HG03196 (cell line): ENCODE results near the gene SLC6A17.

Experiments
- ATAC-seq: cut with Tn5 transposase; IDR thresholded peaks from one replicate; pipeline ENCODE4 v1.9.1; 2021; ENCODE audit not compliant: unreplicated experiment

The SLC6A17 gene

DNA sequence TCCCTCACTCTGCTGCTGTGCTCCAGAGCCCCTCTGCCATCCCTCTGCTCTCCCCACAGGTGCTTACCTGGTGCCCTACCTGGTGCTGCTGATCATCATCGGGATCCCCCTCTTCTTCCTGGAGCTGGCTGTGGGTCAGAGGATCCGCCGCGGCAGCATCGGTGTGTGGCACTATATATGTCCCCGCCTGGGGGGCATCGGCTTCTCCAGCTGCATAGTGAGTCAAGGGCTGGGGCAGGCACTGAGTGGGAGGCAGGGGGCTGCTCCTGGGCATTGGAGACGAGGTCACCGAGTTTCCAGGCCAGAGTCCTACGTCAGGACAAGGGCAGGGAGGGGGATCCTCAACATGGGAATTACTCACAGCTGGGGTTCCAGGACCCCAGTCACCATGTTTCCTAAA lies 21.7 kb downstream of the SLC6A17 start:
- ATAC-seq: no peak

DNA sequence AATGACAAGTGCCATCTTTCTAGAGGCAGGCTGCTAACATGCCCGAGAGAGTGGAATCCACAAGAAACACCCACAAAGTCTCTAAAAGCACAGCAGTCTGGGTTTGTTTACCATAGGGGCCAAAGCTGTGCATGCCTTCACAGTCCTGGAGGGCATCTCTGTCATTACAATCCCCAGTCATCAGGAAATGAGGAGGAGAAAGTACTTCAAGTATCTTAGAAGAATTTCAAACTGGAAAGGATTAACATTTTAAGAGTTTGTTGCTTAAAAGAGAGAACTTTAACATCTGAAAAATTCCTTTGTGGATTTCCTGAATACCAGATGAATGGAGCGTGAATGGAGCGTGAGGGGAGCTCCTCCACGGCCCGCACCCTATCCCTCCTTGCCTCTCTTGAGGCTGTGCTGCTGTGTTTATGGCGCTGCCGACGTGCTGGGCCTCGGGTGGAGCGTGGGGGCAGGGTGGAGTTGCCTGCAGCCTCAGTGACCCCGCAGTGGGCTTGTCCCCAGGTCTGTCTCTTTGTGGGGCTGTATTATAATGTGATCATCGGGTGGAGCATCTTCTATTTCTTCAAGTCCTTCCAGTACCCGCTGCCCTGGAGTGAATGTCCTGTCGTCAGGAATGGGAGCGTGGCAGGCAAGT lies 23.3 kb downstream of the SLC6A17 start:
- ATAC-seq: no peak

DNA sequence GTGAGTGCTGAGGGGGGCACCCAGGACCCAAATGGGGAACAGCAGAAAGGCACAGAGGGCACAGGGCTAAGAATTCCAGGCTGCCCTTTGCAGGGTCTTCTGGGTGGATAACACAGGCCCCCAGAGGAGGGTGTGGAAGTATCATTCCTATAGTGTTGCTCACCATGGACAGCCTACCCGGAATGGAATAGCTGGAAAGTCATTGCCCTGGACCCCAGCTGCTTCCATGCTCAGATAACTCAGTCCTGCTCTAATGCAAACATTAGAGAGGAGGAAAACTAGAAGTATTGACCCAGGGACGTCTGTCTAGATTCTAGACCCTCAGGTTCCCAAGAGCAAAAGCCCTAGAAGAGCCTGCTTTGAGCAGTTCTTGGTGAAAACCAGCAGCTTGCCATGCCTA lies 24.7 kb downstream of the SLC6A17 start:
- ATAC-seq: no peak

DNA sequence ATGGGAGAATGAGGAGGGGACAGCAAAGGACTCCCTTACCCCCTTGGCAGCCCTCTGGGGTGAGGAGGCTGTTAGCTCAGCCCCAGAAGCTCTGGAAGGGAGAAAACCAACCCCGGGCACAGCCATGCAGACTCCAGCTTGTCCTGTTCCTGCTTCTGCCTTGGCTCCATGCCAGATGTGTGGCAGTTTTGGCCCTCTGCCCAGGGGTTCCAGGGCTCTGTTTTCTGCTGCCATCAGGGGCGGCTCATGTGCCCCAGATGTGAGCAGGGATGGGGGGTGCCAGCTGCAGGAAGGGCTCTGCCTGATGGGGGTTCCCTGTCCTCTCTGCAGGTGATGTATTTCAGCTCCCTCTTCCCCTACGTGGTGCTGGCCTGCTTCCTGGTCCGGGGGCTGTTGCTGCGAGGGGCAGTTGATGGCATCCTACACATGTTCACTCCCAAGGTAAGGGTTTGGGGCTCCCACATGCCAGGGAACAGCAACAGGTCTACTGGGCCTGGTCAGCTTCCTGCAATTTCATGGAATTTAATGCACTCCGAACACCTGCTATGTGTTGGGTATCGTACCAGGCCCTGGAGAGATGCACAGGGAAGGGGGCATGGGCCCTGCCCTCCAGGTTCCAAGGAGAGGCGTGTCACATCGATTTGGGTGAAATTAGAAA lies 26.1 kb downstream of the SLC6A17 start:
- no peak for ATAC-seq

DNA sequence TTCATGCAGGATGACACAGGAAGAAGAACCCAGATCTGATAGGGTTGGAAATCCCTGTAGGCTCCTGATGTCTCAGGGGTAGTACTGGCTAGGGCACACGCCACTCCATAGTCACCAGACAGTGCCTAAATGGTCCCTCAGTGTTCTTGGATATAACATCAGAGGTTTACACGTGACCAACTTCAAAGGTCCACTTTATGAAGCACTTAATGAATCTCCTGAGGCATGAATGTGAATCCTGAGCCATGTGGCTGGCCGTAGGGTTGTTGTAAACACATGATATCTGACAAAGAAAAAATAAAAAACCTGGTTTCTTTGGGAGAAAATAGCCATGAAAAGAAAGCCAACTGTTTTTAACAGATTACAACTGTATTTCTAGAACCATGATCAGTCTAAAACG lies 27.5 kb downstream of the SLC6A17 start:
- no peak for ATAC-seq

DNA sequence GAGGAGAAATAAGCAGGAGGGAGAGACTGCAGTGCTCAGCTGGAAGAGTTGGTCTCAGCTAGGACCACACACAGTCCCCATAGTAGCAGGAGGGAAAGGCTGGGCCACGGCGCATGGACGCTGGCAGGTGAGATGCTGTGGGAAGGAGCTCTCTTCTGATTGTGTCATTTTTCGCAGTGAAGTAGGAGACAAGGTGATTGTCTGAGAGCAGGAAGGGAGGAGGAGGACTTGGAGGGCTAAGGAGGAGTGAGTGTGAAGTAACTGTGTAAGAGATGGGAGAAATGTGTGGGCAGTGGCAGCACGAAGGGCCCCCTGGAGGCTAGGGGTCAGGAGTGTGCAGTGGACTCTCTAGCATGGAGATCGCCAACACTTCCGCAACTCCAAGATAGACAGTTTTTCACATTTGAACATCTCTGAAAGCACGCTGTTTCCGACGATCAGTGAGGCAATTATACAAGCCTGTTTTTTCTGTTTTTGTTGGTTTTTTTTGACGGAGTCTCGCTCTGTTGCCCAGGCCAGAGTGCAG lies 33.4 kb downstream of the SLC6A17 start:
- ATAC-seq: no peak

DNA sequence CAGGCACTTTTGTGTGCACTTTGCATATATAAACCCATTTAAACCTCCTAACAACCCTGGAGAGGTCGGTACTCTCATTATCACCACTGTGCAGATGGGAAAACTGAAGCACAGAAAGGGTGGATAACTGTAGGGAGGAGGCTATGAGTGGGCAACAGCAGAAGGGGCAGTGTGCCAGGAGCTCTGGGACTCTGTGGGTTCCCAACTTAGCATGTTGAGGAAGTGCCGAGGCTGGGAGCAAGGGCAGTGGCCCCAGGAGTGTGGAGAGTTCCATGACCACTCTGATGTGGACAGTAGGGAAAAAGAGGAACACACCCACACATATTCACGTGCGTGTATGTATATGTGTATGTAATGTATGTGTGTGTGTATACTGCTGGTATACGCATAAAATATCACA lies 34.2 kb downstream of the SLC6A17 start:
- ATAC-seq: no peak

DNA sequence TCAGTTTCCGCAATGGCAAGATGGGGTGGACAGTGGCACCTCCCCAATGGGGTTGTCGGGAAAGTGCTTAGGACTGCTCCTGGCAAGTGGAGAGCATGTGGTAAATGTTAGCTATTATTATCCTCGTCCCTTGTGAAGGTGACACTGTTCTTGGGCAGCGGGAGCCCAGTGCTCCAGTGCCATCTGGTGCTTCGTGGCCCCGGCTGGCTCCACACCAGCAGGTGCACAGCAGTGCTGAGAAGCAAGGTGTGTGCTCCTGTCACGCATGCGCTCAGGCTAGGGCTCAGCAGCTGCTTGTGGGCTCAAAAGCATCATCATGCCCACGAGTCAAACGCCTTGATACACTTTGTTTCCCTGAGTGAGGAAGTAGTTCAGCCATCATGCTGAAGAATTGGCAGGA lies 34.9 kb downstream of the SLC6A17 start:
- ATAC-seq: no peak

DNA sequence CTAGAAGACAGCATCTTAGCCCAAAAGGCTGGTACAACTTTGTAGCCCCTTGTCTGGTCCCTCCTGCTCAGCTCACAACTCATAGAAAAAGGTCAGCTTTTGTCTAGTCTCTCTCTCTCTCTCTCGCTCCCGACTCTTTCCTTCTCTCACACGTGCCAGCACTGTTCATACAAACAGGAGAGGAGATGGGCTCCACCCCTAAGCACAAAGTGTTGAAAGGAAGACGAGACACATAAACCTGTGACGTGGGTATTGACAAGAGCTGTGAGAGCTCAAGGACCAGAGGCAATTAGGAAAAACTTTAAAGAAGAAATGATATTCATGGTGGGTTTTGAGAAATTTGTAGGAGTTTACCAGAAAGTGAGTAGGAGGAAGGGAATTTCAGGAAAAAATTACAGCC lies 36.3 kb downstream of the SLC6A17 start:
- ATAC-seq: no peak

DNA sequence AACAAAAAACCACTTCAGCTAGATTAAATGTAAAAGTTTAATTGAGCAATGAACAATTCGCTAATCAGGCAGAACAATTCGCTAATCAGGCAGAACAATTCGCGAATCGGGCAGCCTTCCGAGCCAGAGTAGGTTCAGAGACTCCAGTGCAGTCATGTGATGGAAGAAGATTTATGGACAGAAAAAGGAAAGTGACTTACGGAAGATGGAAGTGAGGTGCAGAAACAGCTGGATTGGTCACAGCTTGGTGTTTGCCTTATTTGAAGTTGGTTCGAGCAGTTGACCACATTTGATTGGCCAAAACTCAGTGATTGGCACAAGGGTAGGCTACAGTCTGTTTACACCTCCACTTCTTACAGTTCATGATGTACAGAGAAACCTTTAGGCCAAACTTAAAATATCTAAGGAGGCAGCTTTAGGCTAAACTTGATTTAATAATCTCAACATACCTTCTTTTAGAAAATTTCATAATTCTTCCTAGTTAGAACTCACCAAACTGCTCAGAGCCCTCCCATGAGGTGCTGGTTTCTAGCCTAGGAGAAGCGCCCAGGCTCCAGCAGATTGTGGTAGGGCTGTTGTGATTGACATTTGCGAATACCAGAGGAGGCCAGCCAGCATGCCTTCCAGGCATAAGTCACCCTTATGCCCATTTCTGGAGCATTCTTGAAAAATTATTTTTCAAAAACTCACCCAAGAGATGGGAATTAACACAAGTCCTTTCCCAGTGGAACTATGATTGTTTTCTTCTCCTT lies 37.0 kb downstream of the SLC6A17 start:
- no peak for ATAC-seq

DNA sequence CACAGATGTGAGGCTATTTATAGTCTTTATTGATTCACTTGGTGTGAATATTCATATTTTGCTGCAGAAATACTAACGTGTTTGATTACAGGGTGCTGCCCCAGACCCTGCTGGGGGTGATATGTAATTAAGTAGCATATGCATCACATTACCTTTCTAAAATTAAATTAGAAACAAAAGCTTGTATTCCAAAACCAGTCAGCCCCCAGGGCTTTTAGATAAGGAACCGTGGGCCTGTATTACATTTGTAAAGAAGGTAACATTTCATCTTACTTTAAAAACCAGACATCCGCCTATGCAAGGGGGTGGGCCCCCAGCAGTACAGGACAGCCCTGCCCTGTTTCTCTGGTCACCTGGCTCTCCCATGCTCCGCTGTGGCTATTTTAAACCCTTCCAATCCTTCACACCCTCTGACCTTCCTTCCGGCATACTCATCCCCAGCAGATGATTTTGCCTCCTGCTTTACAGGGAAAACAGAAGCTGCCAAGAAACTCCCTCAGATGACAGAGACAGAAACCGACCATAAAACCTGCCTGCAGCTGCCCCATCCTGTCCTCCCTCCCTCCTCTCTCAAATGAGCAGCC lies 37.8 kb downstream of the SLC6A17 start:
- no peak for ATAC-seq

DNA sequence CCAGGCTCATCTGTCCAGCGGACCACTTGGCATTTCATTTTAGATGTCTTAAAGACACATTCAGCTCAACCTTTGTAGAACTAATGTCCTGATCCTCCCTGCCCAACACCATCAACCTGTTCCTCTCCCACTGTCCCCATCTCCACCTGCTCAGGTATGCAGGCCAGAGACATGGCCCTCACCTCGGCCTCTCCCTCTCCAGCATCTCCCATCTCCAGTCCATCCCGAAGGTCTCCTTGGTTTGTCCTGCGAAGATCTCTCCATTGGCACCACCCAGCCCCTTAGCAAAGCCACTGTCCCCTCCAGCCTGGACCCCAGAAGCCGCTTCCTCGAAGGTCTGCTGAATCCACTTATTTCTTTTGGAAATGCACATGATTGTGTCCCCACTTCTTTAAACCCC lies 38.9 kb downstream of the SLC6A17 start:
- no peak for ATAC-seq

DNA sequence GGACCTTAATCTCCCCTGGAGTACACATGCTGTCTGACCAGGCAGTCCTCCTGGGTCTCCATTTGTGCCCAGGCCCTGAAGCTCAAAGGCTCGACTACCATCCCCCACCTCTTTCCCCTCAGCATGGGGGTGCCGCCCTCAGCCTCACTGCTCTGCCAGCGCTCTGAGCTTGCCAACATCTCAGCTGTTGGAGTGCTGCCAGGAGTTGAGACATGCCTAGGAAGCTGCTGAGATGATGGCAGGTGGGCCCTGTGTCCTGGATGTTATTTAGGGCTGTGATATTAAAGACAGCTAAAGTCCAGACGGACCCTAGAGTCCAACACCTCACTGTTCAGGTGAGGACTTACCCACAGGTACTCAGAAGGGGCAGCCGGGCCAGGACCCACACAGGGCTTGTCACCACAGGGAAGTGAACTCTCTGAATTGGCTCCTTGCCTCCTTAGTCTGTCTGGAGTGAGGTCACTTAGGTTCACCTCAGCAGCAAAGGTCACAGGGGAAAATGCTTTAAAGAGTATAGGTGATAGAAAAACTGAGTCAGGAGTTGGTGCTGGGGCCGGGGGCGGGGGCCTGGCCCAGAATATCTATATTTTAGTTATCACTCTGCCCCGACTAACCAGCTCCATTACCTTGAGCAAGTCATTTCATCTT lies 40.1 kb downstream of the SLC6A17 start:
- ATAC-seq: no peak

DNA sequence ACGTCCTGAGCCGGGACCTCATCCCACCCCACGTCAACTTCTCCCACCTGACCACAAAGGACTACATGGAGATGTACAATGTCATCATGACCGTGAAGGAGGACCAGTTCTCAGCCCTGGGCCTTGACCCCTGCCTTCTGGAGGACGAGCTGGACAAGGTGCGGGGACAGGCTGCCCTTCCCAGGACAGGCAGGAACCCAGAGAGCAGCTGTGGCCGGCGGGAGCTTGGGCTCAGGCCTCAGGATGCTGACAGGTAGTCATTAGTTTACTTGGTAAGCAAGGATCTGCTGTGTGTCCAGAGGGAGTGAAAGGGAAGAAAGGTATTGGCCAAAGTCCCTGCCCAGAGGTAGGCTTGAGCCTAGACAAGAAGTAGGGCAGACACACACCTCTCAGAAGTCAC lies 42.2 kb downstream of the SLC6A17 start:
- no peak for ATAC-seq

DNA sequence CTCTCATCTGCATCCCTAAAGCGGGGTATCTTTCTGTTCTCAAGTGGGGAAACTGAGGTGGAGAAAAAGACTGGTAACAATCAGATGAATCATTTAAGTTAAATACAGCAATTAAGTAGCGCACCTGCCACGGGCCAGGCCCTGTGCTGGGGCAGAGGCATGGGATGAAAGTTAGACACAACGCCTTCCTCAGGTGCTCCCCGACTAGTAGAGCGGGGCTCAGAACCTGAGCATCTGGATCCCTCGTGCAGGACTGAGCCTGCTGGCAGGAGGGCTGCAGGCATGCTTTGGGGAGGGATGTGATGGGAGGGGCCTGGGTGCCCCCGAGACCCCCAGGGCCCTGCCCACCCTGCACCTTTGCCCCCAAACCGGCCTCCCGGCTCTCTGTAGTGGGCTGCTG lies 44.9 kb downstream of the SLC6A17 start:
- ATAC-seq: no peak

DNA sequence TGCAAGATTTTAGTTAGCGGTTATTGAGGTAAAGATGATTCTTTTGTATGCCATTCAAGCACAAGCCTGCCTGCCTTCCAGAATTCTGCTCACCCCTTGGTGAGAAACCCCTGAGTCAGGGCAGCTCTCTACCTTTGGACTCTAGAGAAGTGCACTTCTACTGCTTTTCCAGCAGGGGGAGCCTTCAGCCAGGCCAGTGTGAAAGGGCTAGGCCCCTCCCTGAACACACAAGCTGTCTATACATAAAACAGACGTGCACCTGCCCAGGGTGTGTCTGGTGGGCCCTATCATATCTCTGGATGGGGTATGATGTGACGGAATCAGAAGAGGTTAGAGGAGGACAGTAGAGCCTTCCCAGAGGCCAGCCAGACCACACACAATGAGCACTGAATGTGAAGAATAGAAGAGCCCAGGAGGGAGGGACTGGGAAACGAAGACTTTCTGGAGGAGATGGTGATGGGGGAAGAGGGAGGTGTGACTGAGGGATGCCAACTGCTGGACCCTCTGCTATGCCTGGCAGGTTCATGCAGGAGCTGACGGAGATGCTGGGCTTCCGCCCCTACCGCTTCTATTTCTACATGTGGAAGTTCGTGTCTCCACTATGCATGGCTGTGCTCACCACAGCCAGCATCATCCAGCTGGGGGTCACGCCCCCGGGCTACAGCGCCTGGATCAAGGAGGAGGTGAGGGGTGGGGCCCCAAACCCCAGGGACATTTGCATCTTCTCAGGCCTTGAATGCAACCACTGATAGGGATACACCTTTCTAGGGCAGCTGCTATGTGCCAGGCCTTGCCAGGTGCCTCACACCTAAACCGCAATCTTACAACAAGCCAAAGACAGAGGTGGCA lies 46.8 kb downstream of the SLC6A17 start:
- no peak for ATAC-seq

DNA sequence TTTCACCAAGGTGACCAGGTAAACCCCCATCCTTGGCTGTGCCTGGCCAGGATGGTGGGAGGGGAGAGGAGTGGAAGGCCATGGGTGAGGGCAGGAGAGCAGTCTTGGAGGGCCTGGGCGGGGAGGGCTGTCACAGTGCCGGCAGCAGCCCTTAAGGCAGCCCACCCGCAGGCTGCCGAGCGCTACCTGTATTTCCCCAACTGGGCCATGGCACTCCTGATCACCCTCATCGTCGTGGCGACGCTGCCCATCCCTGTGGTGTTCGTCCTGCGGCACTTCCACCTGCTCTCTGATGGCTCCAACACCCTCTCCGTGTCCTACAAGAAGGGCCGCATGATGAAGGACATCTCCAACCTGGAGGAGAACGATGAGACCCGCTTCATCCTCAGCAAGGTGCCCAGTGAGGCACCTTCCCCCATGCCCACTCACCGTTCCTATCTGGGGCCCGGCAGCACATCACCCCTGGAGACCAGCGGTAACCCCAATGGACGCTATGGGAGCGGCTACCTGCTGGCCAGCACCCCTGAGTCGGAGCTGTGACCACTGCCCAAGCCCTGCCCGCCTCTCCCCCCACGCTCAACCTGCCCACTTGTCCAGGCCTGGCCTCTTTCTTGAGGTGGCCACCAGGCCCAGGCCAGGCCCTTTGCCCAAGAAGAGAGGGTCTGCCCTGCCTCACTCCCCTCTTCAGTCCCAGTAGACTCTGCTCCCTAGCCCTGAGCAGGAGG lies 47.8 kb downstream of the SLC6A17 start:
- ATAC-seq: no peak

DNA sequence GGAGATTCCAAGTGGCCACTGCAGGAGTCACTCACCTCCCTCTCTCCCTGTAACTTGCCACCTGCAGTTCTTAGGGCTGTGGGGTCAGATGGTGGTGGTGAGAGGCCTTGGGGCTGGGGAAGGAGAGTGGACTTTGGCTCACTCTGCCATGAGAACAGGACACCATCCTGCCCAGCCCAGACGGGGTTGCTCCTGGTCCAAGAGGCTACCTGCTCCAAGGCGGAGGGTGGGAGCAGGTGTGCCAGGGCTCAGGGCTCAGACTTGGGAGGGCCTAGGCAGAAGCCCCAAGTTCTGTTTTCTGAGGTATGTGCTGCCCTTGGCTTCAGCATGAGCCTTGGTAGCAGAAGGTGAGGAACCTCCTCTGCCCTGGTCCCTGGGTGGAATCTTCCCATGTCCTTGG lies 48.5 kb downstream of the SLC6A17 start:
- no peak for ATAC-seq

DNA sequence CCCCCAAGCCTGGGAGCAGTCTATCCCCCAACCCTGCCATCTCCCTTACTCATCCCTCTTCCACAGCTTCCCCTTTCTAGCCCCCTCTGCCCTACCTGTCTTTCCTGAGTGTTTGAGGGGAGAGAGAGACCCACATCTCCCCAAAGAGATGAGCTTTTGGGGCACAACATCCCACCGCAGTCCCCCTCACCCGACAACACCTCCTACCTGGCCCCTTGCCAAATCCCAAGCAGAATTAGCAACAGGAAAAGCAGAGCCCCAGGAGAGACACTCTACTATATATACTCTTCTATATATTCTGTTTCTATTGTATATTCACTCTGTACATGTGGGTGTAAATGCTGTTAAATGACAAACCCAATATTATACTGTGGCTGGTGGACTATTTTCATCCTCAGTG lies 49.9 kb downstream of the SLC6A17 start:
- ATAC-seq: no peak

DNA sequence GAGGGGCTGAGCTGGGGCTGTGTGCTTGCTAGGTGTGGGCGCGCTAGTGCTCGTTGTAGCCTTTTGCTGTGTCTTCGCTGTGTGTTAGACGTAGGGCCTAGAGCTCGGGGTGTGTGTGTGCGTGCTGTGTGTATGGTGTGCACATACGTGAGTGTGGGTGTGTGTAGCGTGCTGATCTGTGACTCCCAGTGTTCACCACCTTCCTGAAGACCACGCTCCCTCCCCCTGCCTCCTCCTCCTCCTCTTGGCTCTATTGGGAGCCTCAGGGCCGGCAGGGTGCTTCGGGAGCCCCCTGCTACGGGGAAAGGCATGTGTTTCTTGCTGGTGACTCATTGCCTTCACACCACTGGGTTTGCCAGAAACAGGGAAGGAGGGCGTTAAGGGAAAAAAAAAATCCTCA lies 50.4 kb downstream of the SLC6A17 start:
- no peak for ATAC-seq
